ENCODE data around the gene MAP3K5. TPM values are rescaled to one million over a fixed set of nuclear protein-coding genes. Genes with fewer than 3 reads are reported as not detected.
A peak's percentile ranks its signal among the peaks of the same experiment; 100 is the strongest.

The MAP3K5 gene
- polyA plus RNA-seq, 4 donors, result 2.9 to 8.2 (median 7.1) TPM

DNA sequence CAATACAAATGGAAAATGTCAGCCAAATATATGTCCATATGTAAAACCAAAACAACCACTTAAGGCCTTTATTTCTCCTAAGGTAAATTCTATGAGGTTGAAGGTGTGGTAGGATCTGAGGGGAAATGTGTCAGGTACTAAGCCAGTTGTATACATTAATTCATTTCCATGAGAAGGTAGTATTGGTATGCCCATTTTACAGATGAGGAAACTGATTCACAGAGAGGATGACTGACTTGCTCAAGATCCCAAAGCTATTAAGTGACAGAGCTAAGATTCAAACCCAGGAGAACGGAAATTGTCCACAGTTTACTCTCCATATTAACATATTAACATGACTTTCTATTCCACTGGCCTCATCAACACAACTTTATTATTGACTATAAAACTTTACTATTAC, 177.9 kb downstream of the MAP3K5 start:
- no peak for DNase-seq (ENCODE audit: low read depth in 4 of 4, low spot score in 3 of 4)

DNA sequence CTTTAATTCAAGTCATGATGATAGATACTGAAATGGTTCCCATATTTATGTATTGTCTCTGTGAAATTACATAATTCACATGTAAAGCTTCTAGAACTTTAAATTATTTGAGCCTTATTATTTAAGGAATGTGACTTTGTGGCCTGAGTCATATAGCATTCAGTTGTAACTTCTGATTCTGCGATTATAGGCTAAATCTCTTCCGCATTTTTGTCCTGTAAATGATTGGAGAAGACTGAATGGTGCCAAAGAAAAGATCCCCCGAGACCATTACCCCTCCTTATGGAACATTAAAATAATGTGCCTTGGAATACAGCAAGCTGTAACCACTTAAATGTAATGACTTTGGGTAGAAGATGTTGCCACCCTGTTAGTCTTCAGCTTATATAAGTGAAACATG, 178.8 kb downstream of the MAP3K5 start:
- no peak for DNase-seq (ENCODE audit: low read depth in 4 of 4, low spot score in 3 of 4)

DNA sequence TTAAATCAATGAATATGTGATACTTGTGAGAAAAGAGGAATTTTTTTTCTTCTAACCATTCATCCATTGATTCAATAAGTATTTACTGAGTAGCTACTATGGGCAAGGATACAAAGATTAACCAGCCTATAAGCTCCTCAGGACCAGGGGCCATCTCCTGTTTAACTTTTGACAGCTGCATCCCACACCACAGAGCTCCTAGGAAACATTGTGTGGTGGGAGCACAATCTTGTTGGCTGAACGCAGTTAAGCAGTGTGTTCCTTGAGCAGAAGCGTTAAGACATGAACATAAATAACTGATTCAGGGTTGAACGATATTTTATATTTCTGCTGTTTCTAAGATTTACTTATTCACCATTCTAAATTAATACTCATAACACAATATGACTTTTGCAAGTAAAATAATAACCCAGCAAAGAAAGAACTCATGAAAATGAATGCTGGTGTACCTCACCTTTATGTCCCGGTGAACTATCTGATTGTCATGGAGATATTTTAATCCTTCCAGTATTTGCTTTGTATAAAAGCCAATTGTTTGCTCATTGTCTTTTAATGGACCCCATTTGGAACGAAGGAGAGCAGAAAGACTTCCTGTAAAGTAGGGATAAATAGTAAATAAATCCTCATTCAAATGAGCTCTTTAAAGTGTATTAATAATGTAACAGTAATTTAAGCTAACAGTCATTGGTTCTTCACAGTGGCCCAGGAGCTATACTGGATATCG, 179.4 kb downstream of the MAP3K5 start:
- DNase-seq (ENCODE audit: low read depth in 4 of 4, low spot score in 3 of 4), result no peak

DNA sequence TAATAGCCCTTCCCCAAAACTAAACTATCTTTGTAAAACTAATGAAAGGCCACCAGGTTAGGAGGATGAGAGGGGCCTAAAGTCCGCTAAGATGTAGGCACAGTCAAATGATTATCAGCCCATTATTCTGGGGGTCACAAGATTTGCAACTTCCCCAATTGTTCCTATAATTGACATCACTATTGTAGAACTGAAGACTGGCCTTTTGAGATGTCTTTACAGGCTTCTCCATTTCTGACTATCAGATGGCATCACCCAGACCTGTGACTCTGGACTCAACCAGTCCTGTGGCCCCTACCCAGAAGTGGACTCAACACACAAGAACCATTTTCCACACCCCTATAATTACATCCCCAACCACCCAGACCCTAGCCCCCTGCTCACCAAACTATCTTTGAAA, 180.5 kb downstream of the MAP3K5 start:
- no peak for DNase-seq (ENCODE audit: low read depth in 4 of 4, low spot score in 3 of 4)

DNA sequence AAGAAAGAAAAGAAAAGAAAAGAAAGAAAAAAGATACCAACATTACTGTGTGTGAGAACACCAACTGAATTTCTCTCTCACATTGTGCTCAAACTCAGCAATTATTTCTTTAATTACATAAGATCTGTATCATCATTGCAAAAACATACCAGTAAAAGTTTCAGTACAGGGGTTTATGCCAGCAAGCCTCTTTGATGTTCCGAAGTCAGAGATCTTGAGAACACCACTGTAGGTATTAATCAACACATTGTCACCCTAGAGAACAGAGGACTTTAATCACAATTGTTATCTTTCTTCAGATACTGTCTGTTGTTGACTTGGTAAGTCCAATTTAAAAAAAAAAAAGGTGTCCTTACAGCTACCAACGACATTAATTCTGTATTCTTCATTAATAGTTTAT, 181.1 kb downstream of the MAP3K5 start:
- DNase-seq (ENCODE audit: low read depth in 4 of 4, low spot score in 3 of 4), result no peak

DNA sequence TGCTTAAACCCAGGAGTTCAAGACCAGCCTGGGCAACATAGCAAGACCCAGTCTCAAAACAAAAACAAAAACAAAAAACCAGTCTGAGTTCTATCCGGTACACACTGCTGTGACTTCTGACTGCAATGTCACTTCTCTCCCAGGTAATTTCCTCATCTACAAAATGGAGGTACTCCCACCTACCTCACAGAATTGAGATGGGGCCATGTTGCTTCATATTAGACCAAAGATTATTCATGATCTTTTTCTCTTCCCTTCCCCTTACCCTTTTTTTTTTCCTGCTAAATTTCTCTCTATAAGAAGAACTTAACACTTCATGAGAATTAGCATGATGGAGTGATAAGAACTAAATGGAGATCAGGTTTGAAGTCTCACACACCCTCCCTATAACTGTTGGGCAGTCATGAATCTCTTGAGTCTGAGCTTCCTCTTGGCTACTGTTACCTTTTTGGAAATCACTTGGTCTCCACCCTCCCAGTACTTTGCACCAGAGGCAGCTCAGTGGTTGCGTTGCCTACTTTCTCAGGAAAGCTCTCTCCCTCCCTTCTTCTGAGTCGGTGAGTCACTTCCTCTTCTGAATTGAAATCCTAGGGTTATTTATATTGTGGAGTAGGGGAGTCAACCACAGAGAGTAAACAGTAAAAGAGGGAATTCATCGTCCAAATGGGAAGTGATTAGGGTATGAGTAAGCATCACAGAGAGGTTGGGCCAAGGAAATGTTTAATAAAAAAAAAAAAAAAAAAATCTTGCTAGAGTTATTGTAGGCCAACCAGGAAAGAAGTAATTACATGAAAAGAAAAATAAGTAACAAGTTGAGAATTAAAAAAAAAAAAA, 182.2 kb downstream of the MAP3K5 start:
- DNase-seq (ENCODE audit: low read depth in 4 of 4, low spot score in 3 of 4), result no peak

DNA sequence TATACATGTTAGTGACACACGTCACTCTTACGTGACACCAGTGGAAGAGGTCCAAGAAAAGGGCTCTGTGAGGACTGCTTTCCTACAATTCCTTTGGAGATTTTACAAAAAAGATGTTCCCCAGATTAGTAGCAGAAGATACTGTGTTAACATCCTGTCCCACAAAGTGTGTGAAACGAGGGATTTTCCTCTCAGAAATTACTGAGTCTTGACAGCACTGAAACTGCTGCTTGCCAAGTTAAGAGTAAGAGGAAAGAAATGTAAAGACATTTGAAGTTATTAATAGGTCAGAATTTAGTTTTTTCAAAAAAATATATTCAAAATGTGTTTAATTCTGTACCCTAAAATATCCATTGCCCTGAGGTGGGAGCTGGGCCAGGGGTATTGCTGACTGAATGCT, 183.3 kb downstream of the MAP3K5 start:
- no peak for DNase-seq (ENCODE audit: low read depth in 4 of 4, low spot score in 3 of 4)

DNA sequence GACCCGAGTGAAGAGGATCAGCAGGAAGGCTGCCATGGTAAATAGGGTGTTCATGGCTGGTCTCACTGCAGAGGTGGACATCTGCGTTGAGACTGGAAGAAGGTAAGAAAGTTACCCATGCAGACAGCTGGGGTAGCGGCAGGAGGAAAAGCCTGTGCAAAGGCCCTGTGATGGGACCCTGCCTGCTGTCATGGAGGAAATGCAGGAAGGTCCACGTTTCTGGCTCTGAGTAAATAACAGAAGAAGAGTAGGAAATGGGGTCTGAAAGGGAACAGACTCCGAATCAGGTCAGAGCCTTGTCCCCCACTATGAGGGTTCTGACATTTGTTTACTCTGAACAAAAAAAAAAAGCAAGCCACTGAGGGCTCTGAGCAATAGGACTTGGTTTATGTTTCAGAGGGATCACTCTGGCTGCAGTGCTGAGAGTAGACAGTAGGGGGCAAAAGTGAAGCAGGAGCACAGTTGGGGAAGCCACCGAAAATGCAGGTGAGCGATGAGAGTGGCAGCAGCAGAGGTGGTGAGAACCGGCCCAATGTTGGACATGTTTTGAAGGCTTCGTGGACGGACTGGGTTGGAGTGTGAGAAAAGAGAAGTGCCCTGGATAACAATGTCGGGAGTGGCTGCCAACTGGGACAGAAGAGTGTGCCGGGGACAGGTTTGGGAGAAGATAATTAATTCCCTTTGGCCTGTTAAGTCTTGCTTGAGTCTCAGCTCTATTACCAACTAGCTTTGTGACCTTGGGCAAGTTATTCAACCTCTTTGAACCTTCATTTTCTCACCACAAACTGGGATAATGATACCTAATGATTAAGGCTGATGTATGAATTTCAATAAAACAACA, 184.1 kb downstream of the MAP3K5 start:
- DNase-seq (ENCODE audit: low read depth in 4 of 4, low spot score in 3 of 4), result peak in 3 of 4 donors; percentile 36 to 49 (median 41)

DNA sequence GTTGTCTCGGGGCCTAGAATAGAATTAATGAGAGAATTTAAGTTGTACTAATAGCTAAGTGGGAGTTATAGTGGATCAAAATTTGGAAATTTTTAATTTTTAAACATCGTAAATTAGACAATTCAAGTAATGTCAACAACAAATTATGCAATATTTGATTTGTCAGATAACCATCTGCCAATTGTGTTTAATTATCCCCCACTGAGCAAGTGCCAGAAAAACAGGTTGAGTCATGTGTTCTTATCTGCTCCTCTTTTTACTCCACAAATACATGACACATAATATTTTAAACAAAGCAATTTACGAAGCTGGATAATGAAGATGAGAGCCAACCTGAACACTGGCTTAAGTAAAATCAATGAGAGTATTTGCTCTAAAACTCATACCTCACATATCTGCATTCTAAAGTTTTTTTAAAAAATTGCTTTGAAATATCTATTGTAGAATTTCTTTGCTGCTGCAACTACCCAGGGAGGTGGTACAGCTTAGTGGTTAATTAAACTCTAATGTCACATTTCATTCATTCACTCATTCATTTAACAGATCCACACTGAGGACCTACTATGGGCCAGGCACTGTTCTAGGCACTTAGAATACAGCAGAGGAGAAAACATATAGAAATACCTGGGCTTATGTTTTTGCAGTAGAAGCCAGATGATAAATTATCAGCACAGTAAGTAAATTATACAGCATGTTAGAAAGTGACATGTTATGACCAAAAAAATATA, 184.9 kb downstream of the MAP3K5 start:
- no peak for DNase-seq (ENCODE audit: low read depth in 4 of 4, low spot score in 3 of 4)

DNA sequence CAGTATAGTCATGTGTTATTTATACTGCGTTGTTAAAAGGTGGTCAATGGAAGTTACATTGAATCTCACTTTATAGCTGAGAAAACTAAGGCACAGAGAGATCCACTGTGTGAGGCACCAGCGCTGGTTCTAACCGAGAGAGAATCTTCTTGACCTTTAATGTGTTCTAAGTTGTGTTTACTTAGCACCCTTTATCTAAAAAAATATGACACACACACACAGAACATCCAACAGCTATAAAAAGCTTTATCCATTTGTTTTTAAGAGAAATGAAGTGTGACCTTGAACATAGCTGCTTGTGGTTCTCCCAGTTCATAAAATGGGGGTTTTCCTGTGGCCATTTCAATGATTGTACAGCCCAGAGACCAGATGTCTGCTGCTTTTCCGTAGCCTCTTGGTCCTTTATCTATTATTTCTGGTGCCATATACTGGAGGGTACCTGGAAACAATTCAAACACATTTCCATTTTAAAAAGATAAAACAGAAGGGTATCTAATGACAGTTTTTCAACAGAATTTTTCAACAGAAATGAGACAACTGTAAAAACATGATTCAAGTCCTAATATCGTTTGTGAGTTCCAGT, 187.3 kb downstream of the MAP3K5 start:
- DNase-seq (ENCODE audit: low read depth in 4 of 4, low spot score in 3 of 4), result no peak

DNA sequence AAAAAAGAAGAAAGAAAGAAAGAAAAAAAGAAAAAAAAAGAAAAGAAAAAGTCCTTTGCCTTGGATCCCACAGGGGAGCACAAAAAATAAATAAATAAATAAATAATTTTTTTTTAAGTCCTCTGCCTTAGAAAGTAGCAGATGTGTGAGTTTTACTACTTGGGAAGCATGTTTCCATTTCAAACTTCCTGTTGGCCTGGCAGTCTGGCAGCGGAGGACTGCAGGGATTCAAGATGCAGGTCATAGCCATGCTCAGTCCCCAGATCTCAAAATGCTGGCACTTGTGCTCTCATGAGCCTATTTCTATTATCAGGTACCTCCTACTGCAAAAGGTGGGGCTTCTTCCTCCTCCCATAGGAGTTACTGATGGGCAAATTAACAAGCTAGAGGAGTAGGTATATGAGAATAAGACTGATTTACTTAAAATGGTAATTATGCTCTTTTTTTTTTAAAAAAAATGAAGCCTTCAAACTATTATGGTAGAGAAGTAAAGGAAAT, 187.9 kb downstream of the MAP3K5 start:
- no peak for DNase-seq (ENCODE audit: low read depth in 4 of 4, low spot score in 3 of 4)

DNA sequence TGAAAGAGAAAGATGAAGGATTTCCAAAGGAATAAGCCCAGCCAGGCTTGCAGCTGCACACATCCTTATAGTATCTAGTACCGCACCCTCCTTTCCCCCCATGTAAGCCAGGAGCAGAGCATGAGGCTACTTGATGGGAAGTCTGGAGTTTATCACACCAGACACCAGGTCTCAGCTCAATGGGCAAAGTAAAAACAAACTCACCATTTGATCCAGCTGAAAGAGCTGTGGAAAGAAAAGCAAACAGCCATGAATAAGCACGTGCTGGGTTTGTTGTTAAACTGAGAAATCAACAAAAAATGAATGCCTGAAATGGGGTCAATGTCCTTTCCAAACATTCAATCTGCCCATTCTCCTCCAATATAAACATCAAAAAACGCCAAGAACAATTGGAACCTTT, 191.5 kb downstream of the MAP3K5 start:
- DNase-seq (ENCODE audit: low read depth in 4 of 4, low spot score in 3 of 4), result no peak

DNA sequence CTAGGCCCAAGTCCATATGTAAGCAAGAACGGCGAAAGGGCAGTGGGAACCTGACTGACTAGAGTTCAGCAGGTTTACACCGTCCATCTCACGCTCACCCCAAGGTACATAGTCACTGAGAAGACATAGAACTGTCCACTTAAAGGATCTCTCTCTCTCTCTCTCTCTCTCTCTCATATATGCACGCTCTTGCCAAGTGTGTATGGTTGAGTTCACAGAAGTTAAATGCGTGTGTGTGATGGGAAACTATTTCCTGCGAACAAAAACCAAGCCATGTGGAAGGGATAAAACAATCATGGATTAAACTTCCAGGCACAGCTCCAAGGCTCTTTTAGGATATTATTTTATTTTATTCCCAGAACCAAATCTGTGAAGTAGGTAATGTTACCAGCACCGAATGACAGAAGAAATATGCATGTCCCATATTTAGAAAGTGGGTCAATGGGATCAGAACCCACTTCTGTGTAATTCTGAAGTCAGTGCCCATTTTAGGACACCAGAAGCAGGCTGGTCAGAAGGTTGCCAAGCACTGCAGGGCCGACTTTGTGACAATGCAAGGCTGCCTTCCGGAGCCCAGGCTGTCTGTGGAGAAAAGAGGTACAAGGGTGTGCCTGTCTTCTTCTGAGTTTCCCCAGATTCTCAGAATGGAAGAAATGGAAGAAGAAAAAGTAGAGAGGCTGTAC, 192.8 kb downstream of the MAP3K5 start:
- no peak for DNase-seq (ENCODE audit: low read depth in 4 of 4, low spot score in 3 of 4)

DNA sequence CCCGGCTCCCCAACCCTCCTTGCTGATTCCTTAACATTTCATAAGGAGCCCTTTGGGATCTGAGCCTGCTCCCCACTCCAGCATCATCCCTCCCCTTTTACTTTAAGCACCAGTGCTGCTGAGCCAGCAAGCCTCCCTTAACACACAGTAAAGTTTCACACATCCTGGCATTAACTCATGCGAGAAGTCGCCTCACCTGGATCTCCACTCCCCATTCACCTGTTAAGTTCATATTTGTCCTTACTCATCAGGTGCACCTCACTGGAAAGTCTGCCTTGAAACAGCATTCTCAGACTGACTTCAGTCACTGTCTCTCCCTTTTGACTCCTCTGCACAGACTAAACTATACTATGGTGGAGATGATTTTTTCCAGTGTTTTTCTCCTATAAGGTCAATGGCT, 194.2 kb downstream of the MAP3K5 start:
- no peak for DNase-seq (ENCODE audit: low read depth in 4 of 4, low spot score in 3 of 4)

DNA sequence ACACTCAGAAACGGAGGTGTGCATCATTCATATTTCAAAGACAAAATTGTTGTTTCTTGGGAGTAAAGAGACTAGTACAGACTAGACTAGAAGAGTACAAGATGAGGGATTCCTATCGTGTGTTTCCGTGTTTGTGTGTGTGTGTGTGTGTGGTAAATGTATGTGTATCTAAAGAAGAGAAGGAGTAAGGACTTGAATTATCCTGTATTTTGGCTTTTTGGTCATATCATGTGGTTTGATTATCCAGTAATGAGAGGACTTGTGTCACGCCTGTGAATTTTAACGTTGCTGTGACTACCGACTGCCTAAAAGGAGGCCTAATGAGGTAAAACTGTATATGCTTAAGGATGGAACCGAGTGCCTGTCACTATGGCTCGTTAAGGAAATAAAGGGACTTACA, 197.6 kb downstream of the MAP3K5 start:
- no peak for DNase-seq (ENCODE audit: low read depth in 4 of 4, low spot score in 3 of 4)

DNA sequence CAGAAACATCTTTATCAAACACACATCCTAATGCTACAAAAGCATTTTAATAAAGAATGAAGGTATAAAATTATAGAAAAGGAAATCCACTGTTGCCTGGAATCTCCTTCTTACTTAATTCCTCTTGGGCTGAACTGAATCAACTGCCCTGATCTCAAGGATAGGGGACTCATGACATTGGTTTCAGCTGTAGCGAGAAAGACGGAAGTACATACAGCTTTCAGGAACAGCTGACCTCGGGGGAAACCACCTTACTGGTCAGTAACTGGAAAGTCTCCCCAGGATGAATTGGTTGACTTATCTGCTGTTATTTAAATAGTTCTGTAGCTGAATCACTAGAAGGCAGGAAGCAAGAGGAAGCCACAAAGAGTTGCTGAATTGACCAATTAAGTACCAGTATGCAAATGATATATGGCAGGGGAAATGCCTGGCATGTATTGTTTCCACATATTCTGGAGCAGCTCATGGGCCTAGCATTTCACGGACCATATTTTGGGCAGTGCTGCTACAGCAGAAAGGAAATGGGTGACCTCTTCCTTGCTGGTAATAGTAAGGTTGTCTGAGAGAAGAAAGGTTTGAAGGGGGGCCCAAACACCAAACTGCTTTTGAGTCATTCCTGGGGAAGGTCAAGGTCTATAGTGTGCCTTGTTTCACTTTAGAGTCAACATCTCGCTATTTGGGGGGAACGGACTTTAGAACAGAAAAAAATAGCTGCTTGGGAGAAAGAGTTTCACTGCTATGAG, 198.4 kb downstream of the MAP3K5 start:
- DNase-seq (ENCODE audit: low read depth in 4 of 4, low spot score in 3 of 4), result no peak

DNA sequence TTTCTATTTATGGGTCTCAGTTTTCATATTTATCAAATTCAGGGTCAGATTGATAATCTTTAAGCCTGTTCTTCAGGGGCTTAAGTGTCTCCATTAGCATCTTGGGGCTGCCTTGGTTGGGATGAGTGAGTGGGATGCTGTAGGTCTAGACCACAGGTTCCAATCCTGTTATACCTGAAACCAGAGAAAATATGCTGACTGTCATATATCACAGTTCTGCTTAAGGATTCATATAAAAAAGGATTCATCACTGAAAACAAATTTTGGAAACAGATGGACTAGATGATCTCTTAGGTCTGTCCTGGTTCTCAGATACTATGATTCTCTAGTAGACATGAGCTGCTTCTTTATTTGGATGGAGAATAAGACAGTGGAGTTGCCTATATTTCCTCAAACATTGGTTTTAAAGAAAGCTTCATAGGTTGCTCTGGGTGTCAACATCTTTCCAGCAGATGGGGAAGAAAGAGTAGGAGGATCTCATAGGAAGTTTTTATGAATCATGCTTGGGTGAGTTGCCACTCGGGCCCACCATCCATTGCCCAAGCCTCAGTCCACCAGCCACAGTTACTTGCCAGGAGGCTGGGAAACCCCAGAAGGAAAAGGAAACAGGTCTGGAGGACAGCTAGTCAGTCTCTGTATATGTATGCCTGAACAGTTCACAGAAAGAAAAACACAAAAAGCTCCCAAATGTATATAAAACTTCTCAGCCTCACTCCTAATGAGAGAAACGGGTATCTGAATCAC, 199.2 kb downstream of the MAP3K5 start:
- DNase-seq (ENCODE audit: low read depth in 4 of 4, low spot score in 3 of 4), result no peak

DNA sequence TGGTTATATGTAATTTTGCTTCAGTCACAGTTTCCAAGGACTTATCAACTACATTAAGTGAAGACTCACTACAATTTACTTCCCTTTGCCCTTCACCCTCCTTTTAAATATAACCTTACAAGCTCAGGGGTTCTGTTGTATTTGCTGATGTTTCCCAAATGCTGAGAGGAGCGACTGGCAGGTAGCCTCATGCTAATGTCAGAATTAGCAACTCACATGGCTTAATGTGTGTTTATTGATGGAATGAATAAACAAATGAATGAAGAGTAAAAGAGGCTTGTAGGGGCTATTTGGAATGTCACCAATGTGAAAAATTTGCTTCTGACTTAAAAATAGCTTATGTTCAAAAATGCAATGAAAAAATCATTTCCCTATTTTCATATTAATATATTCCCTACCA, 200.7 kb downstream of the MAP3K5 start:
- DNase-seq (ENCODE audit: low read depth in 4 of 4, low spot score in 3 of 4), result no peak
